Measurements from ENCODE around the gene CHML. TPM values are rescaled to one million over a fixed set of nuclear protein-coding genes. Genes with fewer than 3 reads are reported as not detected.

Gene CHML
- total and polyA plus RNA-seq, 12 donors = 1.7 to 11.4 (median 7.7) TPM

GRCh38 chr1:241591317-241591716, 48.9 kb downstream of the CHML start:
- DNase-seq (no peak), ATAC-seq (no peak)
- no peaks in the 10 kb centered on the region for H3K4me1 ChIP-seq
- H3K27ac ChIP-seq = no peak overlapping the region
- H3K9me3 ChIP-seq = no peaks in the 10 kb centered on the region
- no peak for TF ChIP-seq CTCF (IDR thresholded peaks at IDR 0.05)
- H3K27me3 ChIP-seq = no peaks in the 10 kb centered on the region
- H3K36me3 ChIP-seq = peaks cover 0 to 16% (median 0%) of the 10 kb centered on the region in 9 donors
- H3K4me3 ChIP-seq = no peak overlapping the region
- intact Hi-C loops (cut with DNase I) = no loop called here

GRCh38 chr1:241590719-241591118, 49.5 kb downstream of the CHML start:
- H3K27ac ChIP-seq = no peak overlapping the region
- H3K36me3 ChIP-seq = peaks cover 0 to 16% (median 0%) of the 10 kb centered on the region in 9 donors
- no peak for TF ChIP-seq CTCF (IDR thresholded peaks at IDR 0.05)
- no peak overlapping the region for H3K4me3 ChIP-seq
- intact Hi-C loops (cut with DNase I) = no loop called here
- DNase-seq = no peak
- no peak for ATAC-seq
- no peaks in the 10 kb centered on the region for H3K9me3 ChIP-seq
- whole genome bisulfite sequencing, 2 donors = 62 to 63% methylated on average over 4 of the region's 4 CpGs
- no peaks in the 10 kb centered on the region for H3K4me1 ChIP-seq
- no peaks in the 10 kb centered on the region for H3K27me3 ChIP-seq

Other genes starting within 250 kb of the CHML start
- 100 to 1,000 TPM; 178 to 268 (median 257) TPM for gene FH, start 120.6 kb downstream of the CHML start, total RNA-seq
- 100 to 1,000 TPM; 169 to 224 TPM for gene FH, start 120.6 kb downstream of the CHML start, polyA plus RNA-seq
- 1 to 10 TPM in 1 of 10 donors, under 1 TPM in 5, not detected in 4; 0.05 to 1.4 (median 0.46) TPM for gene KMO, start 108.0 kb downstream of the CHML start, total RNA-seq
- under 1 TPM; 0.06 to 0.22 TPM for gene KMO, start 108.0 kb downstream of the CHML start, polyA plus RNA-seq
- 1 to 10 TPM; 3.3 to 9.1 (median 4.9) TPM for gene OPN3, start within 50 bp of the CHML start, total RNA-seq
- 1 to 10 TPM; 5.3 to 7.6 TPM for gene OPN3, start within 50 bp of the CHML start, polyA plus RNA-seq
- under 1 TPM in 1 of 10 donors, not detected in 9; 0.59 TPM for gene WDR64, start 11.9 kb upstream of the CHML start, total RNA-seq
- gene WDR64, start 11.9 kb upstream of the CHML start, polyA plus RNA-seq = not detected
- 1 to 10 TPM in 1 of 10 donors, under 1 TPM in 6, not detected in 3; 0.13 to 1.4 (median 0.41) TPM for gene EXO1, start 207.8 kb upstream of the CHML start, total RNA-seq
- under 1 TPM in 1 of 2 donors, not detected in 1; 0.06 TPM for gene EXO1, start 207.8 kb upstream of the CHML start, polyA plus RNA-seq

All from heart right ventricle (tissue), 16 donors.